NCI-H2107 (cell line): ENCODE measurements around the gene DIPK1A.
"Not testable (repeated sequence)": the region's sequence is repeated elsewhere in the genome, so short reads cannot be mapped to it uniquely, and the experiment has no call there.

Experiments
- DNase-seq: peaks from one replicate; lab custom pipeline; 2025; lab: John Stamatoyannopoulos, UW

Gene DIPK1A

DNA sequence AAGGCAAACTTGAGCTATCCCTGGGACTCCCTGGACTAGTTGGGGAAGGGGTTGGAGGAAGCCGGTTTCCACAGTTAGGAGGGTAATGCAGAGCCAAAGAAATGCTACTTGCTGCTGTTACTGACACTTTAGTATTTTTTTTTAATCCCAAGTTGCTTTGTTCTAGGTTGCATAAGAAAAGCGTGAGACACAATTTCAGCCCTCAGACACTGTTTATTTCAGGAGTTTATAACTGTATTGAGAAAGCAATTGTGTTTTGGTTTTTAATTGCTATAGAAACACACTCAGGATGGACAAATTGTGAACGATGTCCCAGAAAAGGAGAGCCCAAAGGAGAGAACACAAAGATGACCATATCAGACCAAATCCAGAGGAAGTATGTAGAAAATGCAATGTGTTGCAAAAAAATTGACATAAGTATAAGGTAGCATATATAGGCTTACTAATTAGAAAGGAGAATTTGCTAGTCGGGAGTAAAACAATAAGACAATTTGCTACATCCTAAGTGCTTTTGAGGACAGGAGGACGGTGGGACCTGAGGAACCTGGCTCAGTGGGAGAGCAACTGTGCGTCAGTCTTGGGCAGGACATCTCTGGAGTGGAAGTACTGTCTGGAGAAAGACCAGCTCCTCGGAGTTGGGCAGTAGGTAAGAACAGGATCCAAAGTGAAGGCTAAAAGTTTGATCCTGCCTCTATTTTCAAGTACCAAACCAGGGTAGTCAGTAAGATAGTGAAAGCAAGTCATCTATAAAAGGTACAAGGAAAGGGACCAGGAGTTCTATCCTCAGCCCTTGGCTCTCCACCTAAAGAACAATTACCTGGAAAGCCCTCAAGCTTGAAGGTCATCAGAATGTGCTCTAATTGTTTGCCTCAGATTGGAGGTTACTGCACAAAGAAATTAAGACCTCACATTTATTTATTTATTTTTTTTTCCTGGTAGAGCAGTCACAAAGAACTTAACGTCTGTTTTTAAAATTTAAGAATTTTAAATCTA lies 39.9 kb downstream of the DIPK1A start:
- no peak for DNase-seq

DNA sequence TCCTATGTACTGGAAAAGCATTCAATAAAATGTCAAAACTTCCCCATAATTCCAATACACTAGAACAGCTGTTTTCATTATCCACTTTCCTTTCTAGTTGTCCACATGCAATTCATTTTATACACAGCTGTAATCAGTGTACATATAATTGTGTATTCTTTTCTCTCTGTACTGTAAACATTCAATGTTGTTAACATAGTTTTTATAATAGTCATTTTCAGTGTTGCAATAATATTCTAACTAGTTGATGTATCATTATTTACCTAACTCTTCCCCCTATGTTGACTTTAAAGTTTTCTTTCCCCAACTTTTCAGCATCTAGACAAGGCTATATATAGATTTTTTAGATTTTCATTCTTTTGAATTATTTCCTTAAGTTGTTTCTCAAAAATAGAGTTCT lies 44.4 kb downstream of the DIPK1A start:
- no peak for DNase-seq

DNA sequence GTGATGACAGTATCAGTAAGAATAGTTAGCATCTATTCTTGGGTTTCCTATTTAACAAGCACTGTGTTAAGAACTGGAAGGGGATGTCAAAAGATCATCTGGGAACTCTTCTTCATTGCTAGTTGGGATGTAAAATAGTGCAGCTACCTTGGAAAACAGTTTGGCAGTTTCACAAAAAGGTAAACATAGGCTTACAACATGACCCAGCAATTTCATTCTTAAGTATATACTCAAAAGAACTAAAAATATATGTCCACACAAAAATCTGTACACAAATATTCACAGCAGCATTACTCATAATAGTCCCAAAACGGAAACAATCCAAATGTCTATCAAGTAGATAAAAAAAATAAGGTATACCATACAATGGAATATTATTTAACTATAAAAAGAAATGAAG lies 45.7 kb downstream of the DIPK1A start:
- DNase-seq = no peak

DNA sequence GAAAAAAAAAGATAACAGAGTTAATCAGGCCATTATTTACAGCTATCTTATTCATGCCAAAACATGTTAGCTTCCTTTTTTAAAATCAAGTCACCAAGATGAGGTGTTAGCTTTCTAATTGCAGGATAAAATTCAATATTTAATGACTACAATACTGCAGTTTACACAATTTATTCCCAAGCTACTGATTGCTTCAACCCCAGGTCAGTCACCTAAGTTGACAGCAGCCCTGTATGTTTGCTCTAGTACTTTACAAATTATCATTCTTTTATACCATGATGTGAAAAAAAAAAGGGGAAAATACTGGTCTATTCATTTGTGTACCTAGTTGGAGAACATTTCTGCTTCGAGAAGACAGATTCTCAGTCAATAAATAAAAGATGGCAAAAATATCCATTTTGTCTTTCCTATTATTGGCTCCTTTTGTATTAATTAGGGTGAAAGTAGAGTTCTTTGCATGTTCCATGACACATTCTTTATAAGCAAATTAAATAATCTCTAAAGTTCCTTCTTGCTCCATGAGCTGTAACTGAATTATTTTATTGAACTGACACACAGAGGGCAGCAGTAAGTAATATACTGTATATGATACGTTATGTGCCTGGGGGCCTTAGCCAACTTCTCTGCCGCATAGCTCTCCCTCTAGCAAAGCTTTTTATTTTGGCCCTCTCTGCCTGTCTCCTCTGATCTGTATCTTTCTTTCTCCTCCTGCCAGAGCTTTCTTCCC lies 48.0 kb downstream of the DIPK1A start:
- no peak for DNase-seq

DNA sequence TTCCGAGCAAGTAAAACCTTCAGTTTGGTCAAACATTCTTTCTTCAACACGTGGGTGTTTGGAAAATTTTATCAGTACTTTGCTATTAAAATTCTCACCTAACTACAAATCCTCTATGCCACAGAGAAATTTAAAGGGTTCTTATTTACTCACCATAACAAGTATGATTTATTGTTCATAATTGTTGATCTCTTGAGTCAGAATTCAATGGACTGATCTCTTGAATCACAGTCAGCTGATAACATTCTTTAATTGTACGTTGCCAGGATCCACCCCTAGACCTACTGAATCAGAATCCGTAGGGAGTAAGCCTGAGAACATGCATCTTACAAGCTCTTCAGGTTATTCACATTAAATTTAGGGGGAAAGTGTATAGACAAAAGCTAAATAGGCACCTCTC lies 51.2 kb downstream of the DIPK1A start:
- no peak for DNase-seq

DNA sequence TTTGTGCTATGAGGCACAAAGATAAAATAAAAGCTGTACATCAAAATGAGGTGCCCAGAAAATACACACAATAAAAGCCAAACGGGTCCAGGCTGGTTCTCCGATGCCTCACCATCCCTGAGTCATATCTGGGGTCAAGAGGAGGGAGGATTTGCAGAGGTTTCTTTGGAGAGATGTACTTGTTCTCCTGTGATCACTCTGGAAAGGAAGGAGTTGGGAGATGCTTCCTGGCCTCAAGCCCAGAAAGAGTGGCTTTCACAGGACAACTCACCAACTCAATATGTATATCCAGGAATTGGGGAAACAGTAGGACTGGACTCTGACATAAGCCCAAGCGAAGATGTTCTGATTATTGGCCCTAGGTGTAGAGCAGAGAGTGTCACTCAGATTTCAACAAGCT lies 51.9 kb downstream of the DIPK1A start:
- DNase-seq = no peak

DNA sequence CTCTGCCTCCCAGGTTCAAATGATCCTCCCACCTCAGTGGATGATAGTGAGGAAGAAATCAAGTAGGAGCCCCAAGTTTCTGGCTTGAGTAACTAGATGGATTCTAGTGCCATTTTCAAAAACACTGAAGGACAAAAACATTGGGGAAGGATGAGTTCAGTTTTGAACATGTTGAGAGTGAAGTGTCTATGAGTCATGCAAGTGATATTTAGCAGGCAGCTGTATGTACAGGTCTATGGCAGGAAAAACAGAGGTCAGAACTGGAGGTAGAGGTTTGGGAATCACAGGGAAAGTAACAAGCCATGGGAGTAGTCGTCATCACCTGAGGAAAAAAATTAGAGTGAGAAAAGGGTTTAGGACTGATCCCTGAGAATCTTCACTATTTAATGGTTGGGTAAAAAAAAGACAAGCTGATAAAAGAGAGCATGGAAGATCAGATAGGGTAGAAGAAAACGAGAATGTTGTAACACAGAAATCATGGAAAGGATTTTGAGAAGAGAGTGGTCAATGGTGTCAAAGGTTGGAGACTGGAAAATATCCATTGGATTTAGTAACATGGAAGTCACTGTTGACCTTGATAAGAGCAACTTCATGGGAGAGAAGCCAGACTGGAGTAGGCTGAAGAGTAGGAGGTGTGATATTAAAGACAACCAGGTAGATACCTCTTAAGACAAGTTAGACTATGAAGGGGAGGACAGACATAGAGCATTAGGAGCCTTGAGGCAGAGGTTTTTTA lies 53.1 kb downstream of the DIPK1A start:
- no peak for DNase-seq

DNA sequence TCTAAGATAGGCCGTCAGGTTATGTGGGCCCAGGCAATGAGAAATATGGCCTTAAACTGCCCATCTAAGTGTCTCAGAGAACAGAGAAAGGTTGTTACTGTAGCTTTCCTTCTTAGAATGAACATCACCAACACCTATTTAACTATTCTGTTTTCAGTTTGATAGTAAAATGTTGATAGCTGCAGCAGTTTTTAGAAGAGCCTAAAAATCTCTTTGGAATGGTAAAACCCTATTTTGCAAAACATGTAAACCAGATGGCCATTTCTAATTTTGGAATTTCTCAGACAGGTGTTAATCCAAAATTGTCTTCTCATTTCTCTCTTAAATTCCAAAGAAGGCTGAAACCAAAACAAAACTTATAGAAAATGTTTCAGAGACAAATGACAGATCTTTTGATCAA lies 57.5 kb downstream of the DIPK1A start:
- DNase-seq = no peak

DNA sequence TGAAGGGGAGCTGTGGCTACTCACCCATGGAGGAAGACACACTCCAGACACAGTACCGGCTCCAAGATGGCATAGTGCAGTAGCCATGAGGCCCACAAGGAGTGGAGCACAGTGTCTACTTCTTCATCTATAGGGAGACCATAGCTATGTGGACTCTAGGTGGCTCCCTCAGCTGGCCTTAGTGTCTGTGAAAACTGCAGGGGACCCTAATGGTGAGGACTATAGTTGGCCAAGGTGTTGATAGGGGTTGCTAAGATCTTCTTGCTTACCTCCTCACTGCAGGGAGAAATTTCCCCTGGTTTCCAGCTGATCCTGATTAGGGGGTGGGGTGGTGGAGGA lies 58.9 kb downstream of the DIPK1A start:
- DNase-seq = no peak

DNA sequence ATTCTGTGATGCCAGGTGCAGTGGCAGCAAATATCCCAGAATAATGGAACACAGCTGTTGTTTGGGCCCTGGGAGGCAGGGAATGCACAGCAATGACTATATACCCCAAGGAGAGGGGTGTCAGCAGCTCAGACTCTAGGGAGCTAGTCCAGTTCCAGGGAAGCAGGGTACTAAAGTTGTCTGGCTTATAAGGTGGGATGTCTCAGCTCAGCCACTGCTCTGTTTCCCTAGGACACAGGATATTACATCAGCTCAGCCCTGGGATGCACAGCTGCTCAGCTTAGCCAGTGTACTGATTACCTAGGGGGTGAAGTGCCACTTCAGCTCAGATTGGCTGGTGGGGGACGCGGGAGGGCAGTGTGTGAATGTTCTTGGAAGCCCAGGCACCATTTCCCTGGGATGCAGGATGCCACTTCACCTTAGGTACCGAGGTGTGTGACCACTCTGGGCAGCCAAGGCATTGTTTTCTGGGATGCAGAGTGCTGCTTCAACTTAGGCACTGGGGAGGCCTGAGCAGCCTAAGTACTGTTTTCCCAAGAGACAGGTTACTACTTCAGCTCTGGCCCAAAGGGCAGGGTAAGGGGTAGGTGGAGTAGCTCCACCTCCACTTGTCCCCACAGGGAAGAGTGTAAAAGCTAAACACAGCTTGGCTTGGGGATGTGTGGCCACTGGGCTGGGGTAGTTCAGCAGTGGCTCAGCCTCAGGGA lies 59.4 kb downstream of the DIPK1A start:
- peak; percentile 15 for DNase-seq

DNA sequence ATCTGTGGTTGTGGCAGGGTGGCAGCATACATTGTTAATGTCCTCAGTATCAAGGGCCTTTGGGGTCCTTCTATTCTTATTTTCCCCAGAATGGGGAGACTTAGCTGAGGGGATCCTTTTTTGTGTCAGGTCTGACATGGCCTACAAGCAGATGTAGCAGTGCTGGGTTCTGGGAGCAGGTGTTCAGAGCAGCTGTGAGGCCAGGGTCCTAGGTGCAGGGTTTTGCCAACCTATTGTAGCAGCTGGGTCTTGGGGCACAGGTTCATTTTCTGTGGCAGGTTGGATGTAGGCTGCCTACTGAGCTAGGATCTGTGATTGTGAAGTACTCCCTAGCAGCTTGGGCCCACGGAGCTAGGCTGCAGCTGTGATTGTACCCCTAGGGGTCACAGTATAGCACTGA lies 60.1 kb downstream of the DIPK1A start:
- no peak for DNase-seq

DNA sequence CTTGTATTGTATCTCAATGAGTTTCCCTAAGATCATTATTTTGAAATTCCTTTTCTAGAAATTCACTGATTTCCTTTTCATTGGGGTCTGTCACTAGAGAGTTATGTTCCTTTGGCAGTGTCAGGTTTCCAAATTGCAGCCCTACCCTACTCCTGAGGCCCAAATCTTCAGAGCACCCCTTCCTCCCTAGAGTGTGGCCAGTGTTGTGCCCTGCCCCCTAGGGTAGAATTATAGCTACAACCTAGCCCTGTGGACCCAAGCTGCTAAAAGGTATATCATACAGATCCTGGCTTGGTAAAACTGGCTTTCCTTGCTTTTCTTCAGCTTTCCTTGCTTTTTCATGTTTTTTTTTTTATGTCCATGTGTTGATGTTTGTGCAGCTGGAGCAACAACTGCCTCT lies 60.7 kb downstream of the DIPK1A start:
- DNase-seq = no peak

DNA sequence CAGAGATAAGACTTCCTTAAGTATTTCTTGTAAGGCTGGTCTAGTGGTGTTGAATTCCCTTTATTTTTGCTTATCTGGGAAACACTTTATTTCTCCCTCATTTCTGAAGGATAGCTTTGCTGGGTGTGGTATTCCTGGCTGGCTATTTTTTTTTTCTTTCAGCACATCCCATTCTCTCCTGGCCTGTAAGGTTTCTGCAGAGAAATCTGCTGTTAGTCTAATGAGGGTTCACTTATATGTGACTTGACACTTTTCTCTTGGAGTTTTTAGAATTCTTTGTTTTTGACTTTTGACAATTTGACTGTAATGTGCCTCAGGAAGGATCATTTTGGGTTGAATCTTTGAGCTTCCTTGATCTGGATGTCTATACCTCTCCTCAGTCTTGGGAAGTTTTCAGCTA lies 61.5 kb downstream of the DIPK1A start:
- DNase-seq = no peak

DNA sequence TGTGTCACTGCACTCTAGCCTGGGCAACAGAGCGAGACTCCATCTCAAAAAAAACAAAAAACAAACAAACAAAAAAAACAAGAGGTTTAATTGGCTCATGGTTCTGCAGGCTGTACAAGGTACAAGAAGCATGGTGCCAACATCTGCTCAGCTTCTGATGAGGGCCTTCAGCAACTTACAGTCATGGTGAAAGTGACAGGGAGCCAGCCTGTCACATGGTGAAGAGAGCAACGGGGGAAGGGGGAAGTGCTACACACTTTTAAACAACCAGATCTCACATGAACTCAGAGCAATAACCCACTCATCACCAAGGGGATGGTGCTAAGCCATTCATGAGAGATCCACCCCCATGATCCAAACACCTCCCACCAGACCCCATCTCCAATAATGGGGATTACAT lies 63.2 kb downstream of the DIPK1A start:
- not testable (repeated sequence) for DNase-seq

DNA sequence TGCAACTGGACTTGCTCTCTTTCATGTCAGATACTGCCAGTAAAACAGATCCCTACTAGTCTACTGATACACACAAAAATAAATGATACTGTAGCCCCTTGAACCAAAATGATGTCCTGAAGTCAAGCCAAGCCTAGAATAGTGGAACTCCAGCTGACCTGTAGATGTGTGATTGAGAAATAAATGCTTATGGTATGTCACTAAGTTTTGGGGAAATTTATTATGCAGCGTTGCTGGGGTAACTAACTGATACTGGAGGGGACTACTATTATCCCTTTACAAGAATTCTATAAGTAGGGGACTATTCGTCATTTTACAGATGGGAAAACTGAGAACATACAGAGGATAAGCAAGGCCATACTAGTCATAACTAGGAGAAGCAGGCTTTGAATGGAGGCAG lies 73.8 kb downstream of the DIPK1A start:
- DNase-seq = no peak

DNA sequence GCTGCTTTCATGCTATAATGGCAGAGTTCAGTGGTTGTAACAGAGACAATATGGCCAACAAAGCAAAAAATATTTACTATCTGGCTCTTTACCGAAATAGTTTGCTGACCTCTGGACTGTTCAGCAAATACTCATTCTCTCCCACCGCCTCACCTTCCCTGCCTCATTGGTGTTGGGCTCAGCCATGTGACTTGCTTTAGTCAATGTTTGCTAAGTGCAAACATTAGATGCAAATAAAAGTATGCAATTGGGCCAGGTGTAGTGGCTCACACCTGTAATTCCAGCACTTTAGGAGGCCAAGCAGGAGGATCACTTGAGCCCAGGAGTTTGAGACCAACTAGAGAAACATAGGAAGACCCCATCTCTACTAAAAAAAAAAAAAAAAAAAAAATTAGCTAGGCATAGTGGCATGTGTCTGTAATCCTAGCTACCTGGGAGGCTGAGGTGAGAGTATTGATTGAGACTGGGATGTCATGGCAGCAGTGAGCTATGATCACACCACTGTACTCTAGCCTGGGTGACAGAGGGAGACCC lies 74.3 kb downstream of the DIPK1A start:
- no peak for DNase-seq

DNA sequence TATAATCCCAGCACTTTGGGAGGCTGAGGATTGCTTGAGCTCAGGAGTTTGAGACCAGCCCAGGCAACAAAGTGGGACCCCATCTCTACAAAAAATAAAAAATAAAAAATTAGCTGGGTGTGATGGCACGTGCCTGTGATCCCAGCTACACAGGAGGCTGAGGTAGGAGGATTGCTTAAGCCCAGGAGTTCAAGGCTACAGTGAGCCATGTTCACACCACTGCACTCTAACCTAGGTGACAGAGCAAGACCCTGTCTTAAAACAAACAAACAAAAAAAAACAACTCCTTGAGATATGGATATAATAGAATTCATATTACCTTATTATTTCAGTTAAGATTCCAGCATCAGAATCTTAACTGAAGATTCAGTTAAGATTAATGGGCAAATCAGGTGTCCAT lies 77.1 kb downstream of the DIPK1A start:
- DNase-seq = no peak

DNA sequence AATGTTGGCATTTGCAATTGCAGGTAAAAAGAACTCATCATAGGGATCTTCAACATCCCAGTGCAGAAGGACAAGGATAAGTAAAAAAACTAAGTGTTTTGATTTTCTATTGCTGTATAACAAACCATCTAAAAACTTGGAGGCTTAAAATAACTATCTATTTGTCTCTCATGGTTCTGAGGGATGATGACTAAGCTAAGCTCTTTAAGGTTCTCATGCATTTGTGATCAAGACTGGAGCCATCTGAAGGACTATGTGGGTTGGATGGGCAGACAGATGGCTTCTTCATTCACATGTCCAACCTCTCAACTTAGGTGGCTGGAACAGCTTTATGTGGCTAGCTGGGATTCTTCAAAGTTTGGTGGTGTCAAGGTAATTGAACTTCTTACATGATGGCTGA lies 78.0 kb downstream of the DIPK1A start:
- DNase-seq = no peak

DNA sequence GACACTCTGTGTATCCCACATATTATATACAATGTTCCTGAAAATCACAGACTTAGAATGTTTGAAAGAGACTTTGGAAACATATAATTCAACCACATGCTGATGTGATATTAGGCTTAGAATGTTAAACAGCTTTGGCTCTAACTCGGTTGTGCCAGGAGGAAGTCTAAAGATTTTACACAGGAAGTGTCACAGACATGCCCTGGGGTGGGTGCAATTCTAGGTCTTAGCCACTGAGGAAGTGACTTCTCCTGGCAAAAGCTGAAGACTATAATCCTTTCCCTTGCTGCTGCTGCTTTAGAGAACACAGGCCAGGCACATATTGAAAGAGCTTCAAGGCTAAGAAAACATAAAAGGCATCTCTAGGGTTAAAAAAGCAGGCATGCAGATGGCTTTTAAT lies 78.4 kb downstream of the DIPK1A start:
- DNase-seq = no peak

DNA sequence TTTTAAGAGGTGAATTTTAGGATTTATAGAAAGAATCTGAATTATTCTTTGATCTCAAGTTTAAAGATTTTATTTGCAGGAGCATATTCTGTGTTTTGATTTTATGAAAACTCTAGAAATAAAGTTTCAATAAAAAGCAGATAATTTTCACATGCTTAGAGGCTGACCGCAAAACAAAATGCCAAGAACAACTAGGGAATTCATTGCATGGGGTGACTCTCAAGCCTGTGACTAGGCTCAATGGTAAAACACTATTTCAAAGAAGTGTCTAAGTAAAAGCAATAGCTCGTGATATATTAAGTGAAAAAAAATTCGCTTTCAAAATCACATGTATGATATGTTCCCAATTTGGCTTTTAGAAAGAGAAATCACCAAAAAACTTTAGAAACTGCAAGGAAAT lies 79.9 kb downstream of the DIPK1A start:
- DNase-seq = no peak

DNA sequence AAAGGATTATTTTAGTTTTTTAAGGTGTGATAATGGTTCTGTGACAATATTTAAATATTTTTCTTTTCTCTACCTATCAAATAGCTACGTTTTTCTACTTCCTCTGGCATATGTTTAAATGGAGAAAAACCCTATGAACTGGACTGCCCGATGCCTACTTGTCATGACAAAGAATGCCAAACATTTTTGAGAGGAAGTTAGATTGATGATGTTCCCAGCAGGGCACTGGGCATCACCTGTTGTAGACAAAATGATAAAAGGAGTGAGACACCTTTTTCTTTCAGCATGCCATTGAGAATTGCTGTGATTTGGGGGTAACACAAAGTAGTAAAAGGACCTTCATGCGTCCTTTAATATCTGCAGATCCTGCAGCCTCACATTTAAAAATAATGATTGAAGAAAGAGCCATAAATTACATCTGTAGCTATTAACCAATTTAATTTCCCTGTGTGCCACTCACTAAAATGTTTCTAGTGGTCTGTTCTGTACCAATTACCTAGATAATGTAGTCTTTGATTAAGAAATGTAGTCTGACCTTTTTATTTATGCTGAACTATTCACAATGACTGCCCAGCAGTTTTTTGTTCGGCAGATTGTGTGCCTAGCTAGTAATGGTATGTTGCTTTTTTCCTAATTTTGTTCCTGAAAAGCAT lies 81.8 kb downstream of the DIPK1A start:
- no peak for DNase-seq
